GM18858 (cell line): ENCODE results near the gene TMEM192.
A peak's percentile ranks its signal among the peaks of the same experiment; 100 is the strongest.
"Not testable (repeated sequence)": the region's sequence is repeated elsewhere in the genome, so short reads cannot be mapped to it uniquely, and the experiment has no call there.

Experiments used
- ATAC-seq: cut with Tn5 transposase; IDR thresholded peaks from one replicate; pipeline ENCODE4 v1.9.1; 2021; ENCODE audit not compliant: unreplicated experiment

TMEM192 gene

DNA sequence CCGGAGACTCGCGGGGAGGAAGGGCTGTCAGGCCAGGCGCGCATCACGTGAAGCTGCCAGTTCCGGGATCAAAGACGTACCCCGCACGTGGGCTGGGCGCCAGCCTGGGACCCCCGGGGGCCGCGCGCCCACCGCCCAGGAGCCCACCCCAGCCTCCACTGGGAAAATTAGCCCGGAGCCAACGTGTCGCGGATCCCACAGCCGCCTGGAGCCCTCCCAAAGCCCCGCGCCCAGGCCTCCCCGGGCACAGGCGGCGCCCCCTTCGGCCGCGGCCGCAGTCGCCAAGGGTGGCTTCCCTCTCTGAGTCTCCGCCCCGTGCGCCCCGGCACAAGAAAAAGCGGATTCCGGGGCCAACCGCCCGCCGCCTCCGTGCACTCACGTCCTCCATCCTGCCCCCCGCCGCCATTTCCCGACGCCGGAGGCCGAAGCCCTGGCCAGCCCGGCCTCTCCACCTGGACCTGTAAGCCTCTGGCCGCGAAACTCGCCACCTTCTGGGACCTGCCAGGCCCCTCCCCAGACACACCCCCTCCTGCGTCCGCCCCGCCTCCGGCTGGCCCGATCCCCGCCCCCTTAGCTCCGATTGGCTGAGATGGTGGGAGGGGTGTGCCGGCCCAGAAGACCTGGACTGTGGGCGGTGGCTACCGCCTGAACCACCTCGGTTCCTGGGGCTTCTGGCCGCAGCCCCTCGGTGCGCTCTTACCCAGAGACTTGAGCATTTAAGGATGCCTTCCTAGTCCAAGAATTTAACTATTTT, at the start of gene TMEM192:
Gene TMEM192, minus strand, starts transcription at position 493 of the 754 bp plus-strand sequence. Its CDS starts 87 bp downstream, at position 406.
- ATAC-seq: peak; percentile 89

DNA sequence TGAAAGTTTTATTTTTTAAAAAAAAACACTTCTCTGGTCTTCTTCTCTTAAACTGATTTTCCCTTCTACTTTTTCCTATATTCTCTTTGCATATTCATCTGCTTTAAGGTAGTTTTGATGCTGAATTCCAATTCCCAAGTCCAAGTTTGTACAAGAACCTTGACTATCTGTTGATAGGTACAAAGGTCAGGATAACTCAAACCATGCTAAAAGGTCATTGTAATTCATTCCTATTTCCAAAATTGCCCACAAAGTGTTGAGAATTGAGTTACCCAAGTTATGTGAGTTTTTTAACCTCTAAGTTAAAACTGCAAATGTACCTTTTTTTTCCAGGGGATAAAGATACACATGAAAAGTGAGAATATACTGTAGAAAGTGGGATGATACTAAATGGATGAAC, 46.1 kb upstream of the TMEM192 start:
- no peak for ATAC-seq

DNA sequence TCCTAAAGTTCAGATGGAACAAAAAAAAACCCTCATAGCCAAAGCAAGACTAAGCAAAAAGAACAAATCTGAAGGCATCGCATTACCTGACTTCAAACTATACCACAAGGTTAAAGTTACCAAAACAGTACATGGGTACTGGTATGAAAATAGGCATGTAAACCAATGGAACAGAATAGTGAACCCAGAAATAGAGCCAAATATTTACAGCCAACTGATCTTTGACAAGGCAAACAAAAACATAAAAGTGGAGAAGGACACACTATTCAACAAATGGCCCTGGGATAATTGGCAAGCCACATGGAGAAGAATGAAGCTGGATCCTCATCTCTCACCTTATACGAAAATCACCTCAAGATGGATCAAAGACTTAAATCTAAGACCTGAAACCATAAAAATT, 44.2 kb upstream of the TMEM192 start:
- no peak for ATAC-seq

DNA sequence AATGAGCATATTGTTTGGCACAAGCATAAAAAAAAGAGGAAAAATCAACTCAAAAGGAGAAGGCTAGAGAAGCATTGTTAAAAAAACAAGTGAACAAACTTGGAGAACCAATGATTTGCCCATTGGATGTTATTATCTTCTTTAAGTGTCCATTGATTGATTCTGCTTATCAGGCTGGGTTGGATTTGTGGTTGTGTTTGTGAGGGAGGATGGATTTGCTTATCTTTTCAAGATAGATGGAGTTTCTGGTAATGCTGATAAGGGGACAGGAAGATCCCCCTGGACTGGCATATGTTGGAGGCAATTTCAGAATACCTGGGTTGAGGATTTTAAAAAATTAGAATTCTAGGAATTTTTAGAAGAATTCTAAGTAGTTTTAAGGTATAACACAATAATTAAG, 41.8 kb upstream of the TMEM192 start:
- no peak for ATAC-seq

DNA sequence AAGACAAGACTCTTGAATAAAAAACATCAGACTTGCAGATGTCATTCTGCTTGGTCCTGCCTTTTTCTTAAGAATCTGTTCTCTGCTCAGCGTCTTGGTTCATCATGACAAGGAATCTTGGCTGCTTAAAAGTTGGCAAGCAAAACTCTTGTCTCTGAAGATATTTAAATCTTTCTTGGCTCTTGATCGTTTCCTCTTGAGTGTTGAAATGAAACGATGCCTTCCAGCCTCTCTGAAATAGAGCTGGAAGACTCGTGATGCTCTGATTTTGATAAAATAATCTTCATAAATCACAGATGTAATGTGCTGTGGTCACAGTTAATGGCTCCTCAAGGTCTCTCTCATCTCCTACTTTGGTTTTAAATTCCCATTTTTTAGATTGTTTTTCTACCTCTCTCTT, 39.9 kb upstream of the TMEM192 start:
- no peak for ATAC-seq

DNA sequence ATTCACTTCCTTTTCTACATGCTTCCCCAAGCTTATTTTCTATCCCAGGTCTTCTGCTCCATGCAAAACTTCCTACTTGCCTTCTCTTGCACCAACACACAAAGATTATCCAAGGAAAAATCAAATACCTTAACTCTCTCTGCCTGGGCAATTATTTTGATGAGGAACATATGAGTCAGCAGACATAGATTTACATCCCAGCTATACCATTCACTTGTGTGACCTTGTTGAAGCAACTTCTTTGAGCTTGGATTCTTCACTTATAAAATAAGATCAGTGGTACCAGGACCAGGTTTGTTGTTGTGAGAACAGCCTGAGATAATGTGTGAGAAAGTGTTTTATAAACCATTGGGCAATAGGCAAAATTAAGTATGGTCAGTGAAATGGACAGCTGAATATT, 39.1 kb upstream of the TMEM192 start:
- no peak for ATAC-seq

DNA sequence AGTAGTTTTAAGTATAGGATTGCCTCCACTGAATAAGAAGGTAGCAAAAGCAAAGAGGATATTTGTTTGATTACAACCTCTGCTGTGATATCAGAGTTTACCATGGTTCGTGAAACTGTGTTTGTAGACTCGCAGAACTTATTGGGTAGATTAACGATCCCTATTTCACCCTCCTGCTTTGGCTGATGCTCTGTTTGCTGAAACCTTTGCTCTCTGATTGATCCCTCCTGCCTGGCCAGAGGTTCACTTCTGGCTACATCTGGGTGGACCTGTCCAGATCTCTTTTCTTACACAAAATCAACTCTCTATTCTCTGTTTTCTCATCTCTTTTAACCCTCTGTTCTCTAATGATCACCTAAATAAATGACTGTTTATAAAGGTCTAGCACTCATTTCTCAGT, 37.9 kb upstream of the TMEM192 start:
- ATAC-seq: no peak

DNA sequence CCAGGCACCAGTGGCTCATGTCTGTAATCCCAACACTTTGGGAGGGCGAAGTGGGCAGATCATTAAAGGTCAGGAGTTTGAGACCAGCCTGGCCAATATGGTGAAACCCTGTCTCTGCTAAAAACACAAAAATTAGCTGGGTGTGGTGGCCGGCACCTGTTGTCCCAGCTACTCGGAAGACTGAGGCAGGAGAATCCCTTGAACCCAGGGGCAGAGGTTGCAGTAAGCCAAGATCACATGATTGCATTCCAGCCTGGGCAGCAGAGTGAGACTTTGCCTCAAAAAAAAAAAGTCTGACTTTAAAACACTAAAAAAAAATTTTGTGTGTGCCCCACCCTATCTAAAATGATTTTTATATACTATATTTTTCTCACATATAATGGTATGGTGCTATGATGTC, 26.2 kb upstream of the TMEM192 start:
- no peak for ATAC-seq

DNA sequence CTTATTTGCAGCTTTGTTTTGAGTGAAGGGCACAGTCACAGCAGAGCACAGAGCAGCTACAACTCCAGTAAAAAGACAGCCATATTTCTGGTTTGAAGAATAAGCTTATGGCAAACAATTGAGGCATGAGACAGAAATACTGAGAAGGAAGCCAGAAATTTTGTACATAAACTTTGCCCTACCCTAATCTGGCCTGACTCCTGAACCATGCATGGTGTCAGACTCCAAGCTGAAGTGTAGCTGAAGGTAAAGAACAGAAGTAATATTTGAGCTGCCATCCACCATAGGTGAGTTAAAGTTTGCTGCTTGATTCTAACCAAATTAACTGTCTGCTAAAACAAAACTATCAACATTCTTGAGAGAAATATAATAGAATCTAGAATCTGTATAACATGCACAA, 24.5 kb upstream of the TMEM192 start:
- ATAC-seq: no peak

DNA sequence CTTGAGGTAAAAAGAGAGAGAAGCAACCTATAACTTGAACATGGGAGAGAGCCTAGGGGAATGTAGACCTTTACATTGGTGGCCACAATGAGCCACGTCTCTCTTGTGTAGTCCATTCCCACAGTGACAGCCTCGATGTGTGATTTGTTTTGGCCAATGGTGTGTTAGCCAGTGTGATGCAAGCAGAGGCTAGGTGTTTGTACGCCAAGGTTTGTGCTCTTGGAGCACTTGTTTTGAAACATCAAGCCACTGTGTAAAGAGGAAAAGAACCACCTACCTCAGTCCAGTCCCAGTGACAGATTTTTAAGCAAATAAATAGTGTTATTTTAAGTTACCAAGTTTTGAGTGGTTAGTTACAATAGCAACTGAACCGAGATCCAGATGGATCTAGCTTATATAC, 23.9 kb upstream of the TMEM192 start:
- ATAC-seq: no peak

DNA sequence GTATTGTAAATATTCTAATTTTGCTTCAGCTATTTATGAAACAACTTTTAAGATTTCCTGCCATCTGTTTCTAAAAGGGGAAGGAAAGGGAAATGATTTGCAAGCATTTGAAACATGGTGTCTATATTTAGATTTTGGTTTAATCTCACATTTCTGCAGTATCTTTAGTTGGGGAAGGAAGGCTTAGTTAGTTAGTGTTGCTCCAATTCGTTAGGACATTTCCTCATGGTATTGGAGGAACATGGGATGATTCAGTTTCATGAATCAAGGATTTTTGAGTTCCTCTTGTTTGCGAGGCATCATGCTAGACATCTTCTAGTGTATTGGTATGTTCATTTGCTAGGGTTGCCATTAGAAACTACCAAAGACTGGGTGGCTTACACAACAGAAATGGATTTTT, 20.5 kb upstream of the TMEM192 start:
- ATAC-seq: no peak

DNA sequence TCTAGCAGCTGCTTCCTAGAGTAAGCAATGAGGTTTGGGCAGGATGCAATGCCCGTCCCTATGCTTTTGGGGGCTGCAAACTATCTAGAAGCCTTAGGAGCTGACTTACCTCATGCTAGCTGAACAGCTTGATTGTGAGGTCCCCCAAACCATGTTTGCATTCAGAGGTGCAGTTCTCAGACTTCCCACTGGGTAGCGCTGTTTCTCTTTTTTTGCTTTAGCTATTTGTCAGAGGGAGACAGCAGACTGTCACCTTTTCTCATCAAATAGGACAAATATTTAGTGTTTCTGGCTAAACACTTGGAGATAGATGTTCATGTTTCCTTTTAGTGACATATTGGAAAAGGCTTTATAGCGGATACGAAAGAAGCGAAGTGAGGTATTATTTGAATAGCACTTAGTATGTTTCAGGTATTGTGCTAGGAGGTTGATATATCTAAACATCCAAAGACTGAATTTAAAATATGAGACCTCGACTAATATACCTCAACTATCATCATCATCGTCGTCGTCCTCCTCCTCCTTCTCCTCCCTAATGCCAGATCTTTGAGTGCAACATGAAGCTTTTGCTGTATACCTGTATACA, 18.7 kb upstream of the TMEM192 start:
- peak; percentile 68 for ATAC-seq

DNA sequence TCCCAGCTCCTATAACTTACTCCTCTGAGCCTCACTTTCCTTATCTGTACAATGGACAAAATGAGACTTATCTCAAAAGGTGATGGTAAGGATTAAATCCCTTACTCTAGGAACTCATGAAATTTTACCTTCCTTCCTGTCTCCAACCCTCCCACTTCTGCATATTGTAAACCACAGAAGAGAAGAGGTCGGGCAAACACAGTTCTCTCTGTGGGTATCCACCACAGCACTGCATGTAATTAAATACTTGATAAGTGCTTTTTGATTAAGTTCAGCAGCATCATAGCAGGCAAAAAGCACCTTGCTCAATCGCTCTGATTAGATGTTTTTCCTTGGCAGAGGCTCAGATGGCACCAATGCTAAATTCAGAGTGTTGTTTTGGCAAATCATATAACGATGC, 17.3 kb upstream of the TMEM192 start:
- ATAC-seq: no peak

DNA sequence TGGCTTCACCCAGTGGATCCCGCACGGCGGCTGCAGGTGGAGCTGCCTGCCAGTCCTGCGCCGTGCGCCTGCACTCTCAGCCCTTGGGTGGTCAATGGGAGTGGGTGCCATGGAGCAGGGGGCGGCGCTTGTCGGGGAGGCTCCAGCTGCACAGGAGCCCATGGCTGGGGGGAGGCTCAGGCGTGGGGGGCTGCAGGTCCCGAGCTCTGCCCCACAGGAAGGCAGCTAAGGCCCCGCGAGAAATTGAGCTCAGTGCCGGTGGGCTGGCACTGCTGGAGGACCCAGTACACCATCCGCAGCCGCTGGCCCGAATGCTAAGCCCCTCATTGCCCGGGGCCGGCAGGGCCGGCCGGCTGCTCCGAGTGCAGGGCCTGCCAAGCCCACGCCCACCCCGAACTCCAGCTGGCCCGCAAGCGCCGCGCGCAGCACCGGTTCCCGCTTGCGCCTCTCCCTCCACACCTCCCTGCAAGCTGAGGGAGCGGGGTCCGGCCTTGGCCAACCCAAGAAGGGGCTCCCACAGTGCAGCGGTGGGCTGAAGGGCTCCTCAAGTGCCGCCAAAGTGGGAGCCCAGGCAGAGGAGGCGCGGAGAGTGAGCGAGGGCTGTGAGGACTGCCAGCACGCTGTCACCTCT, 13.3 kb upstream of the TMEM192 start:
- ATAC-seq: not testable (repeated sequence)

DNA sequence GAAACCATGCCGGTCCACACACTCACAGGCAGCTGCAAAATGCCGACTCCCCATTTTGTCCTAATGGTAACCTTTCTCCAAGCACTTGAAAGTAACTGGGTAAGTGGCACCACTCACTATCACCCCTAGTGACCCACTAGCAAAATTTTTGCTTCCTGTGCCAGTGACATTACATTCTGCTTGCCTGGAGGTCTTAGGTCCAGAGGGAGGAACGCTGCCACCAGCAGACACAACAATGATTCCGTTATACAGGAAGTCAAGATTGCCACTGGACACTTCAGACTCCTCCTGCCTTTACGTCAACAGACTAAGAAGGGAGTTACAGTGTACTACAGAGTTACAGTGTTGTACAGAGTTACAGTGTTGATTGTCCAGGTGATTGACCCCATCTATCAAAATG, 11.8 kb upstream of the TMEM192 start:
- ATAC-seq: no peak

DNA sequence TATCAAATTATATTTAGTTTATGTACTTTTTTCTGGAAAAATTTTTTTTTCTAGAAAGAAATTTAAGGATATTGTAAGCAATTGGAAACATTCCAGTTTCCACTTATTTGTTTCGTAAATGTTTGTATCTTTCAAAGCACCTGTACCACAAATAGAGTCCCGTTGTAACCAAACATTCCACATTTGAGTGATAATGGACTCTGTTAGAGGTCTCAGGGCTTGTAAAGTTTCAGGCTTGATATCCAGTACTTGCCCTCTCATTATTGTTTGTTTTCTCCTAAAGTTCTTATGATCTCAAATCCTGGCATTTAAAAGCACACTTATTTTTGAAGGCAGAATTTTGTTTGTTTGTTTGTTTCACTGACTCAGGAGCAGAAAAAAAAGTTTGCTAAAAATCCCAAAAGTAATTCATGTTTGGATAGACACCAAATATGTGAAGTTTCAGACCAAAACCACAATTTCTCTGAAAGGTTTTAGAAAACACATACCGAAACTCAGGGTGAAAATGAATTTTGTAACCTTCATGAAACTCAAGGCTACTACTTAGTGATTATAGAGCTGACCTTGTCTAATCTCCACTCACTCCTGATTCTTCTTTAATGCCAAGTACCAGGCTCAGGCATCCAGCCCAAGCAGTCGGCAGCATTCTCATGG, 5.7 kb upstream of the TMEM192 start:
- peak; percentile 84 for ATAC-seq

DNA sequence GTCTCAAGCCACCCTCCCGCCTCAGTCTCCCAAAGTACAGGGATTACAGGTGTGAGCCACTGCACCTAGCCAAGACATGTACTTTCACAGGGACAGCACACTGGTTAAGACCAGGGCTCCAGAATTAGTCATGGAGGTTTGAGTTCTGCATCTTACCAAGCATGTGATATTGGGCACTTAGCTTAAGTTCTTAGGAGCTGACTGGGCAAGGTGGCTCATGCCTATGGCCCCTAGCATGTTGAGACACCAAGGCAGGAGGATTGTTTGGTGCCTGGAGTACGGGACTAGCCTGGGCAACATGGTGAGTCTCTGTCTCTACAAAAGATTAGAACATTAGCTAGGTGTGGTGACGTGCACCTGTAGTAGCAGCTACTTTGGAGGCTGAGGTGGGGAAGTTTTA, 2.6 kb upstream of the TMEM192 start:
- ATAC-seq: no peak

DNA sequence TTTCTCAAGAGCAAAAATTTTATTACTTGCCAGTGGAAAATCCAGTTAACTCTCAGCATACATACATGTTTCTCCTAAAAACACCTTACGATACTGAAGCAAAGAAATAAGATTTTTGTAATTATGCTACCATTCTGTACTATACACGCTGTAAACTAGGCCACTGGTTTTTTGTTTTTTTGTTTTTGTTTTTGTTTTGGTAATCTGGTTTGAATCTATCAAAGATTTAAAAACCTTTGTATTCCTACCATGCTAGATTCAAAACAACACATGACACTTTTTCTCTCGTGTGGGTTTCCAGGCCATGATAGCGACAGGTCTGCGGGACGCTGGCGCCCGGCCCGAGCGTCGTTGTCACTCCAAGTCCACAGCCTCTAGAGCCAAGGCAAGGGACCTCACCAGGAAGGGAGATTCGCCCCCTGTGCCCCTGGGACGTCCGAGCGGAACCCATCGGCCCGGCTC, 723 bp downstream of the TMEM192 start:
- ATAC-seq: no peak

DNA sequence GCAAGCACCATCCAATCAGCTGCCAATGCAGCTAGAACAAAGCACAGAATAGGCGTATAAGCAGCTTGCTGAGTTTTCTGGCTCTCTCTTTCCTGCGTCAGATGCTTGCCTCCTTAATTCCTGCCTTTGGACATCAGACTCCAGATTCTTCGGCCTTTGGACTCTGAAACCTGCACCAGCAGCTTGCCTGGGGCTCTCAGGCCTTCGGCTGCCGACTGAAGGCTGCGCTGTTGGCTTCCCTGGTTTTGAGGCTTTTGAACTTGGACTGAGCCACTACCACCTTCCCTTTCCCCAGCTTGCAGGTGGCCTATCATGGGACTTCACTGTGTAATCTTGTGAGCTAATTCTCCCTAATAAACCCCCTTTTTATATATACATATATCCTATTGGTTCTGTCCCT, 6.1 kb downstream of the TMEM192 start:
- no peak for ATAC-seq

DNA sequence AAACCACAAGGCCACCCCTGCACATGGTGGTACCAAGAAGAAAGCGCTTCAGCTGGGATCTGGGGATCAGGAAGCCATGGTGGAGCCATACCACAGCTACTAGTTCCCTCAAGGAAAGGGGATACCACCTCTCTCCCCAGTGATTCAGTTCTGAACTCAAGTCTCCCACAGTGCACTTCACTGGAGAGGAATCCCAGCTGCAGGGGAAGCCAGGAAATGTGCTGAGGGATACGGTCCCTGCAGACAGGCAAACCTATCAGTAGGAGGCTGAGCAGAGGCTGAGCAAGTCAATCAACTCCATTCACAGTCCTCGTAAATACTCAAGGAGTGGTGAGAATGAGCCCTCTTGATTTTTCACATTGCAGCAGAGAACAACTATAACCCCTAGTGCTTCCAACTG, 11.0 kb downstream of the TMEM192 start:
- ATAC-seq: no peak

DNA sequence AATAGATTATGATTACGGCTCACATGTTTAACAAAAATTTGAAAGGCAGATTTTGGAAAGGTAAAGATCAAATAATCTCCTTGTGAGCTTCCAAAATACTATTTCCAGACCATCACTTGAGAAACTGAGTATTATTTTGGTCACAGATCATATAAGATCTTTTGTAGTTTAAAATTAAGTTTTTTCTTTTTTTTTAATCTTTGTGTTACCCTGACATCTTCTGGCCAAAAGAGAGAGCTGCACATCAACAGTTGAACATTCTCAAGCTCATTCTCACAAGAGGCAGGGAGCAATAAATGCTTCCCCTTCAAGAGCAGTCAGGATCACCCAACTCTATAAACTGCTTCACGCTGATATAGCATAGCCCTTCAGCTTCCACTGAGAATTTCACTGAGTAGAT, 15.9 kb downstream of the TMEM192 start:
- peak; percentile 53 for ATAC-seq

DNA sequence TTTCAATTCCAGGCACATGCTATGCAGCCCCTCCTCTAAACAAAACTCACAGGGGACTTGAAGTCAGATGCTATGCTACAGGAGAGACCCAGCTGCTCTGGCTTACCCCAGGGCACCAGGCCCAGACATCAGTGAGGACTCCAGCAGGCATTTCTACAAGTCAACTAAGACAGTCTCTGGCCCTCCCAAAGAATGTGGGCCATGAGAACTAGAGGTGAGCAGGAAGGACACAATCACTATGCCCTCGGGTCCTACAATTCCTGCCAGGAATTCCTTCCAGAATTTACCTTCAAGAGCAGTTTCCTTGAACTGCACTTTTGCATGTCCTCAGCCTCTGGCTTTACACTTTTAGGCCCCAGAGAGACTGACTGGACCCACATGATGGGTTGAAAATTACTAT, 17.4 kb downstream of the TMEM192 start:
- no peak for ATAC-seq
